Measurements from ENCODE around the gene MIDN.
"Not testable (repeated sequence)": the region's sequence is repeated elsewhere in the genome, so short reads cannot be mapped to it uniquely, and the experiment has no call there.

GRCh38 chr19:1200614-1201013 lies 47.8 kb upstream of the MIDN start:
- not testable (repeated sequence) for TF ChIP-seq CTCF (IDR thresholded peaks at IDR 0.05; ENCODE audit: poor library complexity, severe bottlenecking); EP300 (conservative IDR thresholded peaks at IDR 0.05; ENCODE audit: poor library complexity, severe bottlenecking); EZH2 (IDR thresholded peaks at IDR 0.05; ENCODE audit: borderline replicate concordance, insufficient read depth, low read length, poor library complexity, severe bottlenecking); POLR2AphosphoS5 (IDR thresholded peaks at IDR 0.05); REST (IDR thresholded peaks at IDR 0.05; ENCODE audit: borderline replicate concordance); TAF1 (IDR thresholded peaks at IDR 0.05; ENCODE audit: low read depth); MXI1 (conservative IDR thresholded peaks at IDR 0.05; ENCODE audit: poor library complexity, severe bottlenecking); RAD21 (conservative IDR thresholded peaks at IDR 0.05); SMC3 (conservative IDR thresholded peaks at IDR 0.05; ENCODE audit: poor library complexity)
